SIG-M5 treated with dmso at 0.1 percent for 504 hours (cell line): Measurements from ENCODE around the gene ZNF683.
"Not testable (repeated sequence)": the region's sequence is repeated elsewhere in the genome, so short reads cannot be mapped to it uniquely, and the experiment has no call there.

Source experiments
- DNase-seq: peaks from one replicate; lab custom pipeline; 2025; ENCODE audit not compliant: unreplicated experiment; lab: John Stamatoyannopoulos, UW

Gene ZNF683

GRCh38 chr1:26385063-26385462 is 12.5 kb upstream of the ZNF683 start:
- not testable (repeated sequence) for DNase-seq

DNA sequence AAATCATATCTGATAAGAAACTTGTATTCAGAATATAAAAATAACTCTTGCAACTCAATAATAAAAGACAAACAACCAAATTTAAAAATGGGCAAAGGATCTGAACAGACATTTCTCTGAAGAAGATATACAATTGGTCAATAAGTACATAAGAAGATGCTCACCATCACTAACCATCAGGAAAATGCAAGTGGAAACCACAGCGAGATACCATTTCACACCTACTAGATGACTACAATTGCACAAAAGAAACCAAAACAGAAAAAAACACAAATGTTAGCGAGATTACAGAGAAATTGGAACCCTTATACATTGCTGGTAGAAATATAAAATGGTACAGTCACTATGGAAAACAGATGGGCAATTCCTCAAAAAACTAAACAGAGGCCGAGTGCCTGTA is 11.5 kb upstream of the ZNF683 start:
- DNase-seq = no peak

DNA sequence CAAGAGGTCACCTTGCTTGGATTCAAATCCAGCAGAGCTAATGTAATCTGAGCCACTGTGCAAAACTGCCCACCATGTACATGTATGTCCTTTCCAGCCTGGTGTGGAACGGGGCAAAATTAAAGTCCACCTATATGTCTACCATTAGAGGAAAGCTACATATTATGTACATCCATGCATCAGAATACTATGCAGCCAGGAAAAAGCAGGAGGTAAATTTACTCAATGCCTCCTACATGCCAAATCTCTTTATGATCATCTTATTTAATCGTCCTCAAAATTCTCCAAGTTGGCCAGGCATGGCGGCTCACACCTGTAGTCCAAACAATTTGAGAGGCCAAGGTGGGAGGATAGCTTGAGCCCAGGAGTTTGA is 6.3 kb upstream of the ZNF683 start:
- DNase-seq = no peak

- DNase-seq = peak; percentile 88
Measured at GRCh38 chr1:26378088-26378878, 5.7 kb upstream of the ZNF683 start.

- no peak for DNase-seq
Measured at GRCh38 chr1:26376050-26376449, 3.5 kb upstream of the ZNF683 start.

DNA sequence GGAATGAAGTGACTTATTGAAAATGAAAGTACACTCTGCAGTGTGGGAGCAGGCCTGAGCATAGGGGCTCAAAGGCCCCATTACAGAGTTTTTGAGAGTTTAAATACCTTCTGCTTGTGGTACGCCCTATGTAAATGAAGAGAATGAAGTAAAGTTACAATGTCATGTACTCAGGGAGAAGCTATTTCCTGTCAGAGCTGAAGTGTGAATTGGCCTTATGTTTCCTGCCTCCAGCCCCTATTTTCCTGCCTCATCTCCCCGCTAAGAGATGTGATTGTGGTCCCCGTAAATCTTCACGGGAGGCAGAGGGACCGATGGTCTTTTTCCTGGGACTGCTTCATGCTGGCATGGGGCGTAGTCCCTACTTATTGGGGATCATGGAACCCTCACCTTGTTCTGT is 2.5 kb upstream of the ZNF683 start:
- no peak for DNase-seq

DNA sequence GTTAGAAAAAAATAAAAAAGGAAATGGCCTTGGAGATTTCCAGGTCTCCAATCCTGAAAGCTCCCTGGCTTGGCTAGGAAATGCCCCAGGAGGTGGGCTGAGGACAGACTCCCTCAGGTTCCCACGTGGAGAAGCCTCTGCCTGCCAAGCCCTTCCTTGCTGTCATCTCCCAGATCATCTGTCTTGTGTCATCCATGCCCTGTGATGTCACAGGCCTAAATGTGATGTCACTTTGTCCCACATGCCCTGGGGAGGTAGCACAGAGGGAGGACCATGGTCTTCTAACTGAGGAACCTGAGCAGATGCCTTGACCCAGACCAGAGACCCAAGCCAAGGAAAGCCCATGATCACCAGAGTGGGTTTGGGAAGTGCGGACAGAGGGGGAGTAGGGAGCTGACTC is 1.8 kb upstream of the ZNF683 start:
- not testable (repeated sequence) for DNase-seq

DNA sequence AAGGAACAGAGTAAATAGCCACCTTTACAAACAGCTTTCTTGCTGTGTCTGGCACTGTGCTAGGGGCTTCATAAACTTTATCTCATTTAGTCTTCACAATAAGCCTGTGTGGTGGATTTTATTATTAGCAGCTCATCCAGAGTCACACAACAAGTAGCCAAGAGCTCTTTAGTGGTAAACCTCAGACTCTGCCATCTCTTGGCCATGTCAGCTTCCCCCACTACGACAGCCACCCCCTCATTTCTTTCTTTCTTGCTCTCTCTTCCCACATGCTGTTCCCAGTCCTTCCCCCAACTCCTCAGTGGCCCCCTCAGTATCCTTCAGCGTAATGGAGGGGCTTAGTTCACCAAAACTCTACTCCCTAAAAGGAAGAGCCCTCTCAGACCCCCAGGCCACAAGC is 1.2 kb upstream of the ZNF683 start:
- no peak for DNase-seq

- no peak for DNase-seq
Measured at GRCh38 chr1:26373281-26373680, 731 bp upstream of the ZNF683 start.

GRCh38 chr1:26372039-26372438 is 511 bp downstream of the ZNF683 start:
- DNase-seq = no peak

- no peak for DNase-seq
Measured at GRCh38 chr1:26370591-26371382, 1.8 kb downstream of the ZNF683 start.

DNA sequence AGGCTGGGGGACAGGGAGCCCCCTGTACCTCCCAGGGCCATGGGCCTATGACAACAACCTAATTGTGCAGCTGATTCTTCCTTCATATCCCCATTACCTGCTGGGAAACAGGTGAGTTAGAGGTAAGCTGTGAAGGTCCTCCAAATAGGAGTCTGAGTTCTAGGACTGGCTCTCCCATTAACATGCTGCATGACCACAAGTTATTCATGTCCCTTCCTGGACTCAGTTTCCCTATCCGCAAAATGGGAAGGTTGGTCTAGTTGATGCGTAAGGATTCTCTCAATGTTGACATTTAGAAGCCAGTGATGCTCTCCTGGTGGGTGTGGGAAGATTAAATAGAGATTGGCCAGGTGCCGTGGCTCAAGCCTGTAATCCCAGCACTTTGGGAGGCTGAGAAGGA is 4.1 kb downstream of the ZNF683 start:
- DNase-seq = no peak

GRCh38 chr1:26368006-26368405 is 4.5 kb downstream of the ZNF683 start:
- DNase-seq = no peak

- DNase-seq = no peak
Measured at GRCh38 chr1:26367441-26367840, 5.1 kb downstream of the ZNF683 start.

DNA sequence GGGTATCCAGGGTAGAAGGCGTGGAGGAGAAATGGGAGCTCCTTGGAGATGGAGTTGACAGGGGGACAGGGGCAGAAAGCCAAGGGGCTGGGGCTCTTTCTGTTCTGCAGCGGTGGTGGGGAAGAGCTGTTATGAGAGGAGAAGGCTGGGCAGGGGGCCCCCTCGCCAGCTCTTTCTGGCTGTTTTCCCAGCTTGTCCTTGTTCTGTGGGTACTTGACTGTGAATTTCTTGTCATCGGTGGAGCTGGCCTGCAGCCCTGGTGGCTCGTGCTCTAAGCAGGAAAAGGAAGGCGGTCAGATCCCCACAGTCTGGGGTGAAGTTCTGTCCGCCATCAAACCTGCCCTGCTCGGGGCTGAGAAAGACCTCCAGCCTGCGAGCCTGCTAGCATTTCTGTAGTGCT is 7.6 kb downstream of the ZNF683 start:
- DNase-seq = no peak

DNA sequence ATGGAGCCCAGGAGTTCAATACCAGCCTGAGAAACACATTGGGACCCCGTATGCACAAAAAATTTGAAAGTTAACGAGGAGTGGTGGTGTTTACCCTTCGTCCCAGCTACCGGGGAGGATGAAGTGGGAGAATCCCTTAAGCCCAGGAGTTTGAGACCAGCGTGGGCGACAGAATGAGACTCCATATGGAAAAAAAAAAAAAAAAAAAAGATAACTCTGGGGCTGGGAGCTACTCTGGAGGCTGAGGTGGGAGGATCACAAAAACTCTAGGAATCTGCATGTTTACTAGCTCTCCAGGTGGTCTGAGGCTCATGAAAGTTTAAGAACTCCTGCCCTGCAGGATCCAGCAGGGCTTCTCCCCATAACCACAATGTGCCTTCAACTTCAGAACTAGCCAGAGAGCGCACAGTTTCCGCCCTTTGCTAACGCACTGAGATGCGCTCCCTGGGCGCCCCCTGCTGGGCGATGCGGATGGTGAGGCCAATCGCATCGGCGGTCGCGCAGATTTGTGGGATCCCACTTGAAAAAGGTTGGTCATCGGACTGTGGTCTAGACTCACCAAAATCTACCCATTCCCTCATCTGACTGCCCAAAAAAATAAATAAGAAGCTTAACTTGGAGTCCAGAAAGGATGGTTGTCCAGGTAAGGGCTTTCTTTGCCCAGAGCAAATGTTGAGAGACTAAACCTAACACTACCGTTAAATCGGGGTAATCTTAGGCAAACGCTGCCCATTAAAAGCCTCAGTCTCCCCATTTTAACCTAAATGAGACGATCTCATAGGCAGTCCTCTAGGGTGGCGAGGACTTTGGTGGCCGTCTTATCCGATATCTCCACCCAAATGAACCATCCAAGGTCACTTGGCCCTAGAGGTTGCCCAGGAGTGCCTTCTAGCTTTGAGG is 8.8 kb downstream of the ZNF683 start:
- peak; percentile 78 for DNase-seq

- no peak for DNase-seq
Measured at GRCh38 chr1:26362331-26362730, 10.2 kb downstream of the ZNF683 start.

- no peak for DNase-seq
Measured at GRCh38 chr1:26361605-26362122, 10.9 kb downstream of the ZNF683 start.

GRCh38 chr1:26360807-26361604 is 11.5 kb downstream of the ZNF683 start:
- DNase-seq = no peak
